Stimulated activated CD4-positive, alpha-beta T cell treated with anti-CD3 and anti-CD28 coated beads, Interleukin-12 subunit alpha, Interleukin-12 subunit beta, amount 100 ng/mL, for 48 hours (primary cell): ENCODE data around the gene TRIM44.

Source experiments
- DNase-seq, 3 donors: peaks; one replicate each; pipeline ENCODE4 v3.0.0-alpha.2; 2020; ENCODE audit warnings: low read depth in 2 of 3, low spot score in 1 of 3

TRIM44 gene

DNA sequence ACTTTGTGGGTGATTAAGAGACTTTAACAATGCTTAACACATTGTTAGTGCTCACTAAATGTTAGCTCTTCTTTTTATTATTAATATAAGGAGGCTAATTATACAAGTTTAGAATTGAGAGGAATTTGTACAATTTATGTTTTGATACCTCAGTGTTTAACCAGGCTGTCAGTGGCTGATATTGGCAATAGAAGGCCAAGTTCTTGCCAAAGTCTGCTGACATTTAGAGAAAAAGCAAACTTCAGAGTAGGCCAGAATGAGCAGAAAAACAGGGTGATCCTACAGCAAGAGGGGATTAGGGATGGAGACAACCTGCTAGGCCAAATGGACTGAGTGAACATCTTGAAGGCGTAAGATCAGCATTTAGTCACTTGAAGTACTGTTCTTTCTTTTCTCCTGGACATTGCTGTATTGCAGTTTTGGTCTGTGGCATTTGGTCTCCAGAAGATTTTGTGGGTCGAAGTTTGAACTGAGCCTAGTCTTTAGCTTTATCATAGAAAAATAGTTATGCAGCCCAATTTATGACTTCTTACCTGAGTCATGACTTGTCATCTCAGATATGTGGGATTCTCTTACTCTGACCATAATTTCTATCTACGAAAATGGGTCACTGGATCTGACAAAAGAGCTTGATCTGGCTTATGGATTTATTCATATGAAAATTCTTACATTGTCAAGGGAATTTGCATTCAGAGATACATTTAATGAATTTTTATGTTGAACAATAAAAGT lies 9.0 kb downstream of the TRIM44 start:
- no peak for DNase-seq

DNA sequence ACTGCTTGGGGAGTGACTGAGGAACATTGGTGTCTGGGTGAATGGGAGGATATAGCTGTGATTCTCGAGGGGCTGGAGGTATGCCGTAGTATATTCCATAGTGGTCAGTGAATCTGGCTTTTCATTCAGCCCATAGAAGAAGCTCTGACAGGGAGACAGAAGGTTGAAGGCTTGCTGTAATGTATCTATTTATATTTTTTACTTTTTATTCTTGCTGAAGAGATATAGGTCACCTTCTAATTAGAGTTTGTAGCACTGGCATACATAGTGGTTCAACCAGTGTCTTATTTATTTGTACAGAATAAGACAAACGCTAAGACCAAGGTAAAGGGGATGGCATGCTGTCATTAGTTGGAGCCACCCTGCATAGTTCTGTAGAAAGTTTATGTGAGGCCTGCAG lies 10.0 kb downstream of the TRIM44 start:
- no peak for DNase-seq

DNA sequence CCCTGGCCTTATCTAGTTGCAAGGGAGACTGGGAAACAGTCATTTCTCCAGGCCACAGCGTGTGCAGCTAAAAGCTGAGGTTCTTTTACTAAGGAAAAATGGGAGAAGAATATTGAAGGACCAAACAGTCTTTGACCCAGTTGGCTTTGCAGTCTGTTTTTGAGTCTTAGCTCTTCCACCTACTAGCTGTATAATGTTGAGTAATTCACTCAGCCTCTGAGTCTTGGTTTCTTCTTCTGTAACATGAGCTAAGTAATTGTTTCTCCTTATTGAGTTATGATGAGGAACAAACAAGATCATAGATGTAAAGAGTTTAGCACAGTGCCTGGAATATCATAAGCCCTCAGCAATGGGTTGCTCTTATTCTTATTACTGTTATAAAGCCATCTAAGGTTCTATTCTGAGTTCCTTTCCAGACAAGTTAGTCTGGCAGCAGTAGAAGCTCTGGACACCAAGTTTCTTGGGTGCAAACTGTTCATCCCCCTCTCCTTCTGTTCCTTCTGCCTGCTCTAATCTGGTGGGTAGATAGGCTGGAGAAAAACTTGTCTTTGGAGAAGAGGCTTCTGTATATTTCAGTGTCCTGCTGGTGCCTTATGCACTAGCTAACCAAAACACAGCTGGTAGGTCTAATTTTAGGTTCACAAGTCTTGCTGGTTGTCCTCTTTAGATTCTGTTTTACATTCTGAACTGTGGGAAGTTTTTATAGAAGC lies 13.5 kb downstream of the TRIM44 start:
- no peak for DNase-seq

DNA sequence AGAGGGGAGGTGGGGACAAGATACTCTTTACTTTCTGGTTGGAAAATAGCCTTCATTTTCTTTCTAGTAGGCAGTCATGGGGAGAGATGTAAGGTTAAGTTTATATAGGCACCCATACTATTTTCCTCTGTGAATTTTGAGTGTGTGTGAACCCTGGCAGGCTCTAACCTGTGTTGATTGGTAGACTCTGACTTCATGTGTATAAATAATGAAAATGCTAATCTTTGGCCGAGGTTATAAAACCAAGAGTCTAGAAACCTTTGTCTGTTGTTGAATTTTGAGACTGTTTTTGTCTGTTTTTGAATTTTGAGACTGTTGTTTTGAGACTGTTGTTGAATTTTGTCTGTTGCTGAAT lies 14.0 kb downstream of the TRIM44 start:
- no peak for DNase-seq

DNA sequence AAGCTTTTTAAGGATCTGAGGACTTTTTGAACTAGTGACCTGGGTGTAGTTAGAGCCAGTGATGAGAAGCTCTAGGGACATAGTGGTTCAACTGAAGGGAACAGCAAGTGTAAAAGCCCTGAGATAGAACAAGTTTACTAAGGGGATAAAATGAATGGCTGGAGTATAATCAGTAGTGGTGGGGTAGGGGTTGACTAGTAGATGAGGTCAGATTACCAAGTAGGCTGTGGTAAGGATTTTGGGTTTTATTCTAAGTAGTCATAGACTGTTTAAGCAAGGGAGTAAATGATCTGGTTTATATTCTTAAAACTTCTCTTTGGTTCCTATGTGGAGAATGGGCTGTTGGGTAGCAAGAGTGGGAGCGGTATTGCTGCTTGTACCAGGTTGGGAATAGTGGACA lies 15.3 kb downstream of the TRIM44 start:
- DNase-seq = no peak

DNA sequence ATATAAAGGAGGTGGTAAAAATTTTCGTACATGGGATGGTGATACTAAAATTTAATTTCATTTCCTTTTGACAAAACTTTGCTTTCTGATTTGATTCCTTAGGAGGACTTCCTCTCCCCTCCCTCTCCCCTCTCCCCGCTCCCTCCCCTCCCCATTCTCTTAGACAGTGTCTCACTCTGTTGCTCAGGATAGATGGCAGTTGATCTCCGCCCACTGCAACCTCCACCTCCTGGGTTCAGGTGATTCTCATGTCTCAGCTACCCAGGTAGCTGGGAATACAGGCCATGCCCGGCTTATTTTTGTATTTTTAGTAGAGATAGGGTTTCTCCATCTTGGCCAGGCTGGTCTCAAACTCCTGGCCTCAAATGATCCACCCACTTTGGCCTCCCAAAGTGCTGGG lies 15.9 kb downstream of the TRIM44 start:
- DNase-seq = no peak

DNA sequence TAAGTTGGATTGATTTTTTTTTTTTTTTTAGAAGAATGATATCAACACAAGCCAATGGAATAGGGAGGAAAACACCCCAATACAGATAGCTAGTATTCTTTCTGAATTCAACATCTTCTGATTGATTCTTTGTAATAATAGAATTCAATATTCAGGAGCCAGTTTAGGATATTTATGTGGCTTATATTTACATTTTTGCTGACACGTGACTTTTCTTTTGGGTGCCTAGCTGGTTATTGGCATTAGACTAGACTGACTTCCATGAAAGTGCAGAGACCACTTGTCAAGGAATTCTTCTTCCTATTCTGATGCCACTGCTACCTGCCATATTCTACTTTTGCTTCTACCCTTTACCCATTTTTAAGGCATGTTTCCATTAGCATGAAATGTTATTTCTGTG lies 16.4 kb downstream of the TRIM44 start:
- no peak for DNase-seq

DNA sequence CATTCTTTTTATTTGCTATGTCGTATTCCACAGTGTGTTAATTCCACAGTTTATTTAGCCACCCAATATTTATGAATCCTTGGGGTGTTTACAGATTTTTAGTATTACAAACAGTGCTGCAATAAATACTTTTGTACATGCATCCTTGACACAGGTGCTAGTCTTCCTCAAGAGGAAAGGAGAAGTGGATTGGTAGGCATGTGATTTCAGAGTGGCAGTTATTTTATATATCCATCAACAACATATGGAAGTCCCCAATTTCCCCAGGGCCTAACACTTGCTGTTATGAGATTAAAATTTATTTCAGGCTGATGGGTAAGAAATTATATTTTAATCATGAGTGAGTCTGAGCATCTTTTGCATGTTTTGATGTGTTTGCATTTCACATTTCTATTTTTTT lies 17.9 kb downstream of the TRIM44 start:
- DNase-seq = no peak

DNA sequence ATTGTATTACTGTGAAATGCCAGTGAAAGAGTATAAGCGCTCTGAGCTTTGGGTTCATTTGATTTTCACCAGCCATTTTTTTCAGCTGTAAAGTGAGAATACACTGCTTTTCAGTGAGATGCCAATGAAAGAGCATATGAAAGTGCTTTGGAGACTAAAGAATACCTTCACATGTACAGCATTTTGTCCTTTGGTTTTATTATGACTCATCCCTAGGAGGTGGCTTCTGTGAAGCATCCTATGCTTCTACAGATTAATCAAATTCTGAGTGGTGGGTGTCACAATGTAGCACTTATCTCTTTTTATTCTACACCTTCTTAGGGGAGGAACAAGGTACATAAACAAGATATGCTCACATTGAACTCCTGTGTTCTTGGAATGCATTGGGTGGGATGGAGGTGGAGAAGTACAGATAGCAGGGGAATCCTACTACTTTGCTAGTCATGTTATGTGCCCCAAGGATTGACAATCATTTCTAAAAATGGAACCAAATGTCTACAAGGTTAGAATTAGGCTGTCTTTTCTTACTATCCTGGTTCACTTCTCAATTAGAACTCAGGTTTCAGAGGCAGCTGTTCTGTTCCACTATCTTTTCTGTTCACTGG lies 18.7 kb downstream of the TRIM44 start:
- no peak for DNase-seq

DNA sequence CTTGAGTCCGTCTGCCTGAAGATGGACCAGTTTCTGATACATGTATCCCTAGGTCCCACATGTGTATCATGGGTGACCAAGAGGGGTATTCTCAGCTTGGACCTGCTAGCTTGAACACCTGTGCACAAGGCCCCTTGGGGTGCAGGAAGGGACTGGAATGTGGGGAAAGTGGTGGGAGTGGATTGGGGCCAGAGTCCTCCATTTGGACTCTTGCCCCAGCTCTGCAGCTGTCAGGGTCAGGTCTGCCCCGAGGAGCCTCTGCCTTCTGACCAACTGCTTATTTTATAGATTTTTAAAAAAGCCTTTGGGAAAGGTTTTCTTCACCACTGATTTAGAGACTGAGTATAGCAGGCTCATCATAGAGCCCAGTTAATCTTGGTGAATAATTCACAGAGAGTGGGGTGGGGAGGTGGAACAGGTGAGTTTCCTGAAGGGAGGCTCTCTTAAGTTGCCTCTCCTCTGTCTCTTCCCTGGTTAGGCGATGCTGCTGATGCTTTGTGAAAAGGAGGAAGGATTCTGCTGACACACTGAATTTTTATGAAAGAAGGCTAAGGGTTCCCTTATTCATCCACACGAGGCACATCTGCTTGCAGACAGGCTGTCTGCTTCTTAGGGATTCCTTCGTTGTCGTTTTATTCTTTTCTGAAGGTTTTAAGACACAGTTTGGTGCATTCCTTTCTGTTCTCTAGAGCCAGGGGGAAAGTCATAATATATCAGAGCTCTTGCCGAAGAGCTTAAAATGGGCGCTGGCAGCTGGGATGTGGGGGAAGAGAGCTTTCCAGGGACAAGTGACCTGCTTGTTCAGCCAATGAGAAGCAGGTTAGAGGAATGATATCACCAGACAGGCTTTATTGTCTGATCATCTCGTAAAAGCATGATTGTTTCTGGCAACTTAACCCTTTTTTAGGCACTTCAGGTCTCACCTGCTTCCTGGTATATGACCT lies 19.9 kb downstream of the TRIM44 start:
- no peak for DNase-seq

DNA sequence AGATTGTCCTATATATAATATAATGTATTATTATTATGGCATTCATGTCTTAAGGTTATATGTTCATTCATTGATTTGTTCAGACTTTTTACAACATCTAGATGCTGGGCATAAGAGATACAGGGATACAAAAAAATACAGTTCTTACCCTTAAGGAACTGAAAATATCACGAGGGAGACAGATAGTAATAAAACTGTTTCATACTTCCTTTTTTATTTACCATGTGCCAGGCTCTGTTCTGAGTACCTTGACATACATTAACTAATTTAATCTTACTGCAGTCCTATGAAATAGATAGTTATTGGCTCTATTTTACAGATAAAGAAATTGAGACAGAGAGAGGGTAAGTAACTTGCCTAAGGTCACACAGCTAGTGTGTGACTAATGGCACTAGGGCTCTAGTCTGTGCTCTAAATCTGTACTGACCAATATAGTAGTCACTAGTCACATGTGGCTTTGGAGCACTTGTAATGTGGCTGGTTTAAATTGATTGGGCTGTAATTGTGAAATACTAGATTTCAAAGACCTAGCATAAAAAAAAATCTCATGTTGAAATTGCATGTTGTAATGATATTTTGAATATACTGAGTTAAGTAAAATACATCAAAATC lies 21.3 kb downstream of the TRIM44 start:
- DNase-seq = no peak

DNA sequence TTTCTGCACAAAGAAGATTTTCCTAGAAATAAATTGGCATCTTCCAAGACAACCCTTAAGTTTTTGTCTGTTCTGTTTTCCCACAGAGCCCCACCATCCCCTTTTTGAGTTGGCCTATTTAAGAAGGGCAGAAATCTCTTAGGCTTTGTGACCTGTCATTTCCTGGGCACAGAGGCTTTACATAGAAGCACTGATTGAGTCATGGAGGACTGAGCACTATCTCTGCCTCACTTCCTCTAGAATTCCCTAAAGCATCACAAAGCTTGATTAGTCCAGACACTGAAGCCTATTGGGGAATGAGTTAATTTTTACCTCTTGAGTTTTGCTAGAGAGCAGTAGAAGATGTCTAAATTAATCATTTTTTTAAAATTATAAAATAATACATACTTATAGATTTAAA lies 25.4 kb downstream of the TRIM44 start:
- no peak for DNase-seq

DNA sequence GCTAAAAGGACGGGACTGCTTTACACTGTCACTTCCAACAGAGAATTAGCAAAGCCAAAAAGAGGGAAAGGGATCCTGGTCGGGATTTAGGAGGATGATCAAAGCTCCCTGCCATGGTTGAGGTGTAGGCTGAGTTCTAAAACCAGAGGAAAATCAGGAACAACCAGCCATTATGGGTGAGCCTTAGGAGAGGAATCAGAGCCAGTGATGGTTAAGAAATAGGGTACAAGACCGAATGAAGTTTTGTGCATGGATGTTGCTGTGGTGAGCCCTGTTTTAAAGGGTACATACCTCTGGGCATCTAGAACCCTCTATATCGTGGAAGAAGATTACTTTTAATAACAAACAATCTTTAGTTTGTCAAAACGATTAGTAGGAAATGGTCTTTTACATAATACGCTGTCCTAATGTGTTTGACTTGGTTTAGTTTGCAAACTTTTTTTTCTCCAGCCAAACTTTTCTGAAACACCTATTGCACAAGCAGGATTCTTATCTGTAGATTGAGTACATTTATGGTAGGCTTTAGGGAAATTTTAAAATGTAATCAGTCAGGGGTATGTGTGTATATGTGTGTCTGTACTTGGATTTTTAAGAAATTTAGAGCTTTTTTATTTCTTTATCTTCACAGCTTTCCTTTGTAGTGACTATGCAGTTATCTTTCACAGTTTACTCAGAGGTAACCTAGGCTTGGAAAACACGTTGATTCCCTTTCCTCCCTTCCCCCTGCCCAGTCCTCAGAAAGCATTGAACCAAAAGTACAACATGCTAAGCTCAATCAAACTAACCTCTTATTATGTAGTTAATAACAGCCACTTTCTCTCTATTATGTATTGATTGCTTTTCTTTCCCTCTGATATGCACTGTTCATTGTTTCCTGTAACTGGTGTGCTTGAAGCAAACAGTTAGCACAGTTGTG lies 26.8 kb downstream of the TRIM44 start:
- no peak for DNase-seq

DNA sequence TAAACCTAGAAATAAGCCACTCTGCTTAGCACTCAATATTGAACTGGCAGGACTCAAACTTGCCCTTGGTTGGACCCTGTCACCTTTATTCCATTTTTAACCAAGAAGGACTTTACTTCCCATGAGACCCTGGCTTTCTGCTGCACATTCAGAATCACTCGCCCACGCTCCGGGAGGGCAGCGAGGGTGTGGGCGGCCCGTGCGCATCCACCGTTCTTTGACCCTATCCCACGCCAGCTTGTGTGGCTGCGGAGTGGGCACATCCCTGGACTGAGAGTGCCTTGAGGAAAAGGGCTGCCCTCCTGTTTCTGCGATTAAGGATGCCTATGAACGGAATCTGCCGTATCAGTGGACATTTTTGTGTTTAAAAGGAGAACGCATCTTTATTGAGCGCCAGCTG lies 39.6 kb downstream of the TRIM44 start:
- no peak for DNase-seq

DNA sequence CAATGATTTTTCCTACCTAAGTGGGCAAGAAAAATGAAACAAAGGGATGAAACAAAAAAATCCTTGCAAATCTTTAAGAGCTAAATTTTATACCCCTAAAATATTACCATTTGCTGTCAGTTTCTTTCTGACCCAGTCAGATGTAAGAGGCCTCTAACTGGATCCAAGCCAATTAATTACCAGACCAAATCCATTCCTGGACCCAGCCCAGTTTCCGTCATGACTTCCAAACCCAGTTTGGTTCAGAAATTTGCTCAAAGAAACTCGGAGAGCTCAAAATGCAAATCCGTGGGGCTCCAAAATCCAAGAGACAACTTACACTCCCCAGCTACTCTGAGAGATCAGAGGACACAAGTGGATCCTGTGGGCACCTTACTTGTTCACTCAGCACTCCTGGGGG lies 46.8 kb downstream of the TRIM44 start:
- DNase-seq = no peak

DNA sequence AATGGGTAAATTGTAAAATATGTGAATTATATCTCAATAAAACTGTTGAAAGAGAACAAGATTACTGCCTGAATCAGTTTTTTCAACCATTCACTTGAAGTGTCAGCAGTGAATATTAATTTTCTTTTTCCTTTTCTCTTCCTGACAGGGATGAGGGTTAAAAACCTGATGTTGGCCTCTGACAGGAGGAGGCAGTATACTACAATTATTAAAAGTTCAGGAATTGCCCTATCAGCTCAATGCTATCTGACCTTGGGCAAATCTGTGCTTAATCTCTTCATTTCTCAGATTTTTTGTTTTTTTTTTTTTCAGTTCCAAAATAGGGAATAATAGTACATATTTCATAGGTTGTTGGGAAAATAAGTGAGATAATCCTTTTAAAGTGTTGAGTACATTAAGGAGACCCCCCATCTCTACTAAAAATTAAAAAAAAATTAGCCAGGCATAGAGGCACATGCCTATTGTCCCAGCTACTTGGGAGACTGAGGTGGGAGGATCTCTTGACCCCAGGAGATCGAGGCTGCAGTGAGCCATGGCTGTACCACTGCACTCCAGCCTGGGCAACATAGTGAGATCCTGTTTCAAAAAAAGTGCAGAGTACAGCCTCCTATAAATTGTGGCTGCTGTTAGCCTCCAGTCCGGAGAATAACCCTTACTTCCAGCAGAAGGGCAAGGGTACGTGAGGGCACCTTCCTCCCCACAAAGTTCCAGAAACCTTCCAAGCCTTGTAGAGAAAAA lies 48.8 kb downstream of the TRIM44 start:
- DNase-seq = no peak

DNA sequence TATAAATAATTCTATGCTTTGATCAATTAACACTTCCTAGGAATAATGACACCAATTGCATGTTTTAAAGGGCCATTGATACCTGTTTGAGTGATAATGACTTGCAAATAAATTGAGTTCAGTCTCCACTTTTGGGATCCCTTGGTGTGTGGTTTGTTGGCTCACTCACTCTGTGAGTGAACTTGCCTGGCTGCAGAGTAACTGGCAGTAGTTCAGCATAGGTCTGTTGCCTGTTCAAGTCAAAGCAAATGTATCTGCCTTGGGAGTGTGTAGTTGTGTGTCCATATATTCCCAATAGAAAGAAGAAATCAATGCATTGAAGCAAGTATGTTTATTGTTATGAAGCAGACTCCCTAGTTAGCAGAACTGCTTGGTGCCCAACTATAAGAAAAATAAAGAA lies 49.3 kb downstream of the TRIM44 start:
- DNase-seq = no peak

DNA sequence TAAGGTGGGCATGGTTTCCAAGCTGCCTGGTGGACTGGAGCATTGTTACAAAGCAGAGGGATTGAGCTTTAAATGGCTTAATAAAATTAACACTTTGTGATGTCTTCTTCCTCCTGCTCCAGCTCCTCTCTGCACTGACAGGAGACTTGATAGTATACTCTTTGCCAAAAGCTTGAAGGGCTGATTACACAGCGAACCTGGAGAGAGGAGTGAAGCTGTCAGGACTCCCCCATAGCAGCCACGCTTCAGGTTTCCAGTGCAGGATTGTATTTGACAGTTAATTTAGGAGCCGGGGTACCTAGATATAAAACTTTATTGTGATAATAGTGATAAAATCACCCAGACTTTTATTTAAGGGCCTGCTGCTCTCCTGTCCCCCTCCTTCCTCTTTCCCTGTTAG lies 50.0 kb downstream of the TRIM44 start:
- DNase-seq = no peak

DNA sequence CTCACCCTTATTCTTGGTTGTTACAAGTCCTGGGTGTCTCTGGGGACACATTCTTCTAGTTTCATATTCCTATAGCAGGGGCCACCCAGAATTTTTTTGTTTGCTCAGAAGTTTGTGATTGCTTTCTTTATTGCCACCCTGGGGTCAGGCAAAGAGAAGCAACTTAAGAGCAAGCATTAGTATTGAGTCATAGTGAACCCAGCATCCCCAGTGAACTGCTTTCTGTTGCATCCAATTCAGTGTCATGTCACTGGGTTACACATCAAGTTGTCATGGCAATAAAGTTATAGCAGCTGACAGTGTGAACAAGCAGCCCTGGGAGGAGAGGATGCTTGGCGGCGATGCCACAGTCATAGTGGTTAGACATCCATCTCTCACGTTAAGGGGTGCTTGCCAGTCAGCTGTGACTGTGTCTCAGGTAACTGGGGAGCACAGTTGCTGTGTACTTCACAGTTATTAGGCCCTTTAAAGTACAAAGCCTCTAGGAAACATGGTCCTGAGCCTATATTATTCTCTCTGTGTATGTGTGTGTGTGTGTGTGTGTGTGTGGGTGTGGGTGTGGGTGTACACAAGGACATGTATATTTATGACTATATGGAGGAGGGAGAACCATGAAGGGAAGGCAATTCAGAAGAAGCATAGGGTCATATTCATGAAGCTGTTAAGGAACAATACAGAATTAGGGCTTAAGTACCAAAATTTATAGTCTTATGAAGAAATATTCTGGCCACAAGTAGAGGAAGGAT lies 52.5 kb downstream of the TRIM44 start:
- DNase-seq = peak in 1 of 3 donors; percentile 12
